ENCODE data around the gene VSX1.
A peak's percentile ranks its signal among the peaks of the same experiment; 100 is the strongest.

The VSX1 gene

GRCh38 chr20:25085756-25086495 lies 4.0 kb upstream of the VSX1 start:
- DNase-seq, result no peak

GRCh38 chr20:25084626-25085187 lies 2.8 kb upstream of the VSX1 start:
- DNase-seq, result no peak

GRCh38 chr20:25083773-25084625 lies 2.1 kb upstream of the VSX1 start:
- DNase-seq, result no peak

GRCh38 chr20:25083141-25083772 lies 1.3 kb upstream of the VSX1 start:
- no peak for DNase-seq

GRCh38 chr20:25082498-25082873 lies 545 bp upstream of the VSX1 start:
- no peak for DNase-seq

- peak; percentile 30 for DNase-seq
Observed at GRCh38 chr20:25081065-25081729, 744 bp downstream of the VSX1 start.

- DNase-seq, result no peak
Observed at GRCh38 chr20:25079171-25079570, 2.8 kb downstream of the VSX1 start.

GRCh38 chr20:25078662-25079061 lies 3.3 kb downstream of the VSX1 start:
- DNase-seq, result no peak

GRCh38 chr20:25077610-25078169 lies 4.3 kb downstream of the VSX1 start:
- no peak for DNase-seq

GRCh38 chr20:25076731-25077609 lies 5.0 kb downstream of the VSX1 start:
- peak; percentile 30 for DNase-seq

- no peak for DNase-seq
Observed at GRCh38 chr20:25076201-25076600, 5.7 kb downstream of the VSX1 start.

- no peak for DNase-seq
Observed at GRCh38 chr20:25073544-25073943, 8.4 kb downstream of the VSX1 start.

GRCh38 chr20:25072226-25072811 lies 9.6 kb downstream of the VSX1 start:
- DNase-seq, result no peak

GRCh38 chr20:25071734-25072133 lies 10.2 kb downstream of the VSX1 start:
- DNase-seq, result no peak

GRCh38 chr20:25070821-25071473 lies 11.0 kb downstream of the VSX1 start:
- no peak for DNase-seq

- no peak for DNase-seq
Observed at GRCh38 chr20:25067102-25067987, 14.6 kb downstream of the VSX1 start.

GRCh38 chr20:25066386-25066785 lies 15.6 kb downstream of the VSX1 start:
- DNase-seq, result no peak

GRCh38 chr20:25065625-25066338 lies 16.2 kb downstream of the VSX1 start:
- DNase-seq, result no peak
